Measurements from ENCODE around the gene KAZN. TPM values are rescaled to one million over a fixed set of nuclear protein-coding genes. Genes with fewer than 3 reads are reported as not detected.

The KAZN gene
- total RNA-seq, 1 donor from 2014 or later = 11.6 TPM

DNA sequence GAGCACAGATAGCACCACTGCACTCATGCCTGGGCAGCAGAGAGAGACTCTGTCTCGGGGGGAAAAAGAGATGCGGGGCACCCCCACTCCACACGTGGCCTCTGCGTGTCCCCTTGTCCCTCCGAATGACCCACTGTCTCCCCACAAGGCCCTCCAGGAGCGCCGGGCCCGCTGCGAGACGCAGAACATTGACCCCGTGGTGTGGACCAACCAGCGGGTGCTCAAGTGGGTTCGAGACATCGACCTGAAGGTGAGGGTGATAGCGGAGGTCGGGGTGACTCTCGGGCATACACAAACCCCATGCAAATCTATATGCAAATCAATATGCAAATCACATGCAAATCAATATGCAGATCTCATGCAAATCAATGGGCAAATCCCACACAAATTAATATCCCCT is 504.7 kb downstream of the KAZN start:
- Mint-ChIP-seq H3K4me1 (peaks cover 9% of the 10 kb centered on the region), H3K27me3 (ENCODE audit: low read depth) (peaks cover 61% of the 10 kb centered on the region)
- TF ChIP-seq, protein P1, sequence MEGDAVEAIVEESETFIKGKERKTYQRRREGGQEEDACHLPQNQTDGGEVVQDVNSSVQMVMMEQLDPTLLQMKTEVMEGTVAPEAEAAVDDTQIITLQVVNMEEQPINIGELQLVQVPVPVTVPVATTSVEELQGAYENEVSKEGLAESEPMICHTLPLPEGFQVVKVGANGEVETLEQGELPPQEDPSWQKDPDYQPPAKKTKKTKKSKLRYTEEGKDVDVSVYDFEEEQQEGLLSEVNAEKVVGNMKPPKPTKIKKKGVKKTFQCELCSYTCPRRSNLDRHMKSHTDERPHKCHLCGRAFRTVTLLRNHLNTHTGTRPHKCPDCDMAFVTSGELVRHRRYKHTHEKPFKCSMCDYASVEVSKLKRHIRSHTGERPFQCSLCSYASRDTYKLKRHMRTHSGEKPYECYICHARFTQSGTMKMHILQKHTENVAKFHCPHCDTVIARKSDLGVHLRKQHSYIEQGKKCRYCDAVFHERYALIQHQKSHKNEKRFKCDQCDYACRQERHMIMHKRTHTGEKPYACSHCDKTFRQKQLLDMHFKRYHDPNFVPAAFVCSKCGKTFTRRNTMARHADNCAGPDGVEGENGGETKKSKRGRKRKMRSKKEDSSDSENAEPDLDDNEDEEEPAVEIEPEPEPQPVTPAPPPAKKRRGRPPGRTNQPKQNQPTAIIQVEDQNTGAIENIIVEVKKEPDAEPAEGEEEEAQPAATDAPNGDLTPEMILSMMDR (conservative IDR thresholded peaks at IDR 0.05) = no peak

DNA sequence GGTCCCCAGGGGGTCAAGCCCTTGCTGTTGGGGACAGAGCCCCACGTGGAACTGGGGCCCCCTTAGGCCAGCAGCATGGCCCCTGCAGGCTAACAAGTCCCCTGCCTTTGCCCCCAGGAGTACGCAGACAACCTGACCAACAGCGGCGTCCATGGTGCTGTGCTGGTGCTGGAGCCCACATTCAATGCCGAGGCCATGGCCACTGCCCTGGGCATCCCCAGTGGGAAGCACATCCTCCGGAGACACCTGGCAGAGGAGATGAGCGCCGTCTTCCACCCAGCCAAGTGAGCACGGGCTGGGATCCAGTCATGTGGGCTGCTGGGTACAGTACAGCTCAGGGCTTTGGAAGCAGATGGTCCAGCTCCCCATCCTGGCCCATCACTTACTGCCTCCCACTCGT is 505.4 kb downstream of the KAZN start:
- Mint-ChIP-seq H3K27me3 (ENCODE audit: low read depth) (peaks cover 57% of the 10 kb centered on the region), H3K4me1 (peaks cover 14% of the 10 kb centered on the region), H3K4me3 (no peak overlapping the region), H3K36me3 (ENCODE audit: low read depth) (peaks cover 5% of the 10 kb centered on the region), H3K27ac (ENCODE audit: unreplicated experiment) (no peak overlapping the region), H3K9me3 (peaks cover 3% of the 10 kb centered on the region)
- DNase-seq (ENCODE audit: low read depth, low spot score) = no peak
- TF ChIP-seq, protein P1 (conservative IDR thresholded peaks at IDR 0.05) = no peak

More for the DNA sequence above, 504.7 kb downstream of the KAZN start:
- no peak for DNase-seq (ENCODE audit: low read depth, low spot score)
- Mint-ChIP-seq H3K4me3 (no peak overlapping the region), H3K27ac (ENCODE audit: unreplicated experiment) (no peak overlapping the region), H3K9me3 (peaks cover 3% of the 10 kb centered on the region), H3K36me3 (ENCODE audit: low read depth) (peaks cover 5% of the 10 kb centered on the region)

GRCh38 chr1:15104768-15105167 is 506.3 kb downstream of the KAZN start:
- Mint-ChIP-seq H3K4me1 (peaks cover 10% of the 10 kb centered on the region), H3K36me3 (ENCODE audit: low read depth) (peaks cover 5% of the 10 kb centered on the region), H3K4me3 (no peak overlapping the region), H3K27ac (ENCODE audit: unreplicated experiment) (no peak overlapping the region), H3K27me3 (ENCODE audit: low read depth) (peaks cover 48% of the 10 kb centered on the region), H3K9me3 (peaks cover 3% of the 10 kb centered on the region)
- TF ChIP-seq, protein P1 (conservative IDR thresholded peaks at IDR 0.05) = no peak
- no peak for DNase-seq (ENCODE audit: low read depth, low spot score)

DNA sequence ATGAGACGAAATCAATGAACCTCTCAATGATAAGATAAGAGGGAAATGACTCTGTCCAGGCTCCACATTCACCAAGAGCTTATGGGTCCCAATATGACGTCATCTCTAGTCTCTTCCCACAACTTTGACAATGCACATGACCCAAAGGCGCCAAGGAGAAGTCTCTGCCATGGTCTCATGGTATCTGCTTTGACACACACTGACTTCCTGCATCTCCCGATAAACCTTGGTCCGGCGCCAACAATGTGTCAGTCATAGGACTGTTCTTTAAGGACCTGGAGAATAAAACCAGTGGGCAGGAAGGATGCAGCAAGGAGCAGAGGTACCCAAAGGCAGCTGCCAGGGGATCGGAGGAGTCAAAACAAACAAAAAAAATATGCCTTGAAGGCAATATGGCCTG is 508.1 kb downstream of the KAZN start:
- H3K36me3 Mint-ChIP-seq (ENCODE audit: low read depth) = peaks cover 4% of the 10 kb centered on the region
- H3K27ac Mint-ChIP-seq (ENCODE audit: unreplicated experiment) = no peak overlapping the region
- H3K9me3 Mint-ChIP-seq = peaks cover 3% of the 10 kb centered on the region
- TF ChIP-seq, protein P1 (conservative IDR thresholded peaks at IDR 0.05) = no peak
- H3K4me3 Mint-ChIP-seq = no peak overlapping the region
- peaks cover 10% of the 10 kb centered on the region for H3K4me1 Mint-ChIP-seq
- peaks cover 30% of the 10 kb centered on the region for H3K27me3 Mint-ChIP-seq (ENCODE audit: low read depth)
- DNase-seq (ENCODE audit: low read depth, low spot score) = no peak

GRCh38 chr1:15107058-15107687 is 508.7 kb downstream of the KAZN start:
- H3K4me3 Mint-ChIP-seq = no peak overlapping the region
- peaks cover 13% of the 10 kb centered on the region for H3K4me1 Mint-ChIP-seq

More at GRCh38 chr1:15107058-15107687, 508.7 kb downstream of the KAZN start:
- peaks cover 24% of the 10 kb centered on the region for H3K27me3 Mint-ChIP-seq (ENCODE audit: low read depth)
- H3K36me3 Mint-ChIP-seq (ENCODE audit: low read depth) = peaks cover 2% of the 10 kb centered on the region
- H3K27ac Mint-ChIP-seq (ENCODE audit: unreplicated experiment) = no peak overlapping the region
- H3K9me3 Mint-ChIP-seq = peaks cover 3% of the 10 kb centered on the region
- DNase-seq (ENCODE audit: low read depth, low spot score) = no peak
- TF ChIP-seq, protein P1 (conservative IDR thresholded peaks at IDR 0.05) = no peak

Measured in neural crest cell (in vitro differentiated cells).